Neuronal stem cell (in vitro differentiated cells): Measurements from ENCODE around the gene JPH3.

Source experiments
- DNase-seq: peaks from one replicate; pipeline ENCODE4 v3.0.0-alpha.2; 2013; ENCODE audit warnings: low spot score
- H2AFZ ChIP-seq: one replicate; pipeline ENCODE4 v1.6.1; 2013; ENCODE audit warnings: mild to moderate bottlenecking, low read length, inconsistent platforms
- H2AK5ac ChIP-seq: 2 replicates; pipeline ENCODE4 v1.6.1; 2013; ENCODE audit warnings: low read depth, mild to moderate bottlenecking, inconsistent platforms, low read length, moderate library complexity, mixed read lengths
- H2BK120ac ChIP-seq: 2 replicates; pipeline ENCODE4 v1.6.1; 2013; ENCODE audit warnings: low read depth, mild to moderate bottlenecking, inconsistent platforms, low read length, moderate library complexity, mixed read lengths
- H2BK12ac ChIP-seq: one replicate; pipeline ENCODE4 v1.6.1; 2013; ENCODE audit warnings: low read length, inconsistent platforms
- H2BK15ac ChIP-seq: 2 replicates; pipeline ENCODE4 v1.6.1; 2013; ENCODE audit warnings: mild to moderate bottlenecking, low read length, inconsistent platforms, mixed read lengths
- H2BK5ac ChIP-seq: one replicate; pipeline ENCODE4 v1.6.1; 2013; ENCODE audit warnings: inconsistent platforms, mild to moderate bottlenecking, low read length, moderate library complexity
- H3K14ac ChIP-seq: one replicate; pipeline ENCODE4 v1.6.1; 2013; ENCODE audit warnings: low read length, inconsistent platforms
- H3K18ac ChIP-seq: 2 replicates; pipeline ENCODE4 v1.6.1; 2013; ENCODE audit warnings: low read length, inconsistent platforms
- H3K23ac ChIP-seq: 2 replicates; pipeline ENCODE4 v1.6.1; 2013; ENCODE audit warnings: low read depth, mild to moderate bottlenecking, mixed read lengths, low read length, inconsistent platforms; ENCODE audit not compliant: poor library complexity
- H3K27ac ChIP-seq: replicated peaks from 3 replicates; pipeline ENCODE4 v1.5.1; 2013; ENCODE audit warnings: low read length, inconsistent platforms
- H3K27me3 ChIP-seq, 3 experiments: 2 replicates each; pipeline ENCODE4 v1.6.1; 2013; ENCODE audit warnings: low read length in 3 of 3, mild to moderate bottlenecking in 2 of 3, inconsistent platforms in 1 of 3, low read depth in 1 of 3, mixed read lengths in 1 of 3, moderate library complexity in 1 of 3; ENCODE audit not compliant: control insufficient read depth in 3 of 3, insufficient read depth in 3 of 3
- H3K36me3 ChIP-seq, 2 donors: replicated peaks in 1 of 2; 2 replicates each; pipeline ENCODE4 v1.6.1; 2013; ENCODE audit warnings: low read length in 2 of 2; ENCODE audit not compliant: control insufficient read depth in 2 of 2, insufficient read depth in 2 of 2
- H3K4ac ChIP-seq: 2 replicates; pipeline ENCODE4 v1.6.1; 2013; ENCODE audit warnings: inconsistent platforms, mild to moderate bottlenecking, low read length, moderate library complexity
- H3K4me1 ChIP-seq, 2 donors: 1 replicate in 1 of 2; 2 replicates in 1 of 2; pipeline ENCODE4 v1.6.1; 2013; ENCODE audit warnings: low read length in 2 of 2, low read depth in 1 of 2; ENCODE audit not compliant: control insufficient read depth in 2 of 2, insufficient read depth in 1 of 2
- H3K4me2 ChIP-seq: one replicate; pipeline ENCODE4 v1.6.1; 2013; ENCODE audit warnings: mild to moderate bottlenecking, low read length, inconsistent platforms; ENCODE audit not compliant: insufficient read depth, poor library complexity, severe bottlenecking
- H3K4me3 ChIP-seq, 2 donors: 2 replicates each; pipeline ENCODE4 v1.5.1; 2013; ENCODE audit warnings: low read length in 2 of 2, mild to moderate bottlenecking in 2 of 2, inconsistent platforms in 1 of 2, moderate library complexity in 1 of 2
- H3K79me1 ChIP-seq: one replicate; pipeline ENCODE4 v1.6.1; 2013; ENCODE audit warnings: low read depth, mild to moderate bottlenecking, inconsistent platforms, low read length, moderate library complexity
- H3K9ac ChIP-seq: one replicate; pipeline ENCODE4 v1.6.1; 2013; ENCODE audit warnings: mild to moderate bottlenecking, low read depth, low read length, inconsistent platforms; ENCODE audit not compliant: poor library complexity
- H3K9me3 ChIP-seq, 2 donors: replicated peaks in 1 of 2; 2 replicates each; pipeline versions ENCODE3 to v1.6.1; 2013; ENCODE audit warnings: low read length in 2 of 2, mild to moderate bottlenecking in 2 of 2, inconsistent platforms in 1 of 2, low read depth in 1 of 2, mixed read lengths in 1 of 2, moderate library complexity in 1 of 2; ENCODE audit not compliant: control insufficient read depth in 2 of 2, insufficient read depth in 1 of 2
- H4K8ac ChIP-seq: one replicate; pipeline ENCODE4 v1.6.1; 2013; ENCODE audit warnings: low read depth, mild to moderate bottlenecking, inconsistent platforms, low read length, moderate library complexity
- H4K91ac ChIP-seq: one replicate; pipeline ENCODE4 v1.6.1; 2013; ENCODE audit warnings: low read length, low read depth, mild to moderate bottlenecking, inconsistent platforms; ENCODE audit not compliant: poor library complexity
- WGBS, 2 donors: extraction: QIAGEN DNeasy Blood & Tissue Kit; methylation state at CpG; one replicate each; pipeline ENCODE4 v1.1.7; 2013; ENCODE audit warnings: missing lambda C conversion rate in 2 of 2, mixed read lengths in 1 of 2; ENCODE audit not compliant: insufficient read length in 2 of 2, insufficient replicate concordance in 1 of 2; ENCODE audit errors: extremely low coverage in 2 of 2; 5-methylcytosine and 5-hydroxymethylcytosine counted together

The JPH3 gene

DNA sequence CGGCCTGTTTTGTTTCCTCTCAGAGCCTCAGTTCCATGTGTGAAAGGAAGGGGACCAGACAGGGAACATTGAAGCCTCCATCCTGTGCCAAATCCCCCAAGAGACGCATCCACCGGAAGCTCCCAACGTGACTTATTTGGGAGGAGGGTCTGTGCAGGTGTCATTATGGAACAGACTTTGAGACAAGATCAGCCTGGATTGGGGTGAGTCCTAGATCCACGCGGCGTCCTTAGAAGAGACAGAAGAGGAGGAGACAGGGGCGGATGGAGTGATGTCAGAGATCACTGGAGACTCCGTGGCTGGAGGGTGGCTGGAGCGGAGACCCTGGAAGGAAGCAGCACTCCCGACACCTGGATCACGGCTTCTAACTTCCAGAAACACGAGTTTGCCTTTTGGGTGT lies 83.5 kb downstream of the JPH3 start:
- Histone ChIP-seq H3K14ac (no peak overlapping the region), H4K91ac (no peak overlapping the region), H3K4me1 (no peaks in the 10 kb centered on the region), H3K9ac (no peak overlapping the region), H2BK12ac (no peak overlapping the region), H3K9me3 (no peaks in the 10 kb centered on the region), H4K8ac (no peak overlapping the region), H3K23ac (no peak overlapping the region), H2BK120ac (no peak overlapping the region), H3K4ac (no peak overlapping the region), H3K4me2 (no peak overlapping the region), H3K18ac (no peak overlapping the region), H2BK5ac (no peak overlapping the region), H2AFZ (no peak overlapping the region), H3K4me3 (no peak overlapping the region), H3K27ac (no peak overlapping the region), H3K79me1 (peaks cover 2% of the 10 kb centered on the region), H2BK15ac (no peak overlapping the region), H2AK5ac (no peak overlapping the region), H3K36me3 (peaks cover 0 to 6% of the 10 kb centered on the region in 2 donors), H3K27me3 (no peaks in the 10 kb centered on the region)
- DNase-seq, result no peak
- no CpG with 5 or more reads among the region's 13 CpGs for whole genome bisulfite sequencing, 2 donors

DNA sequence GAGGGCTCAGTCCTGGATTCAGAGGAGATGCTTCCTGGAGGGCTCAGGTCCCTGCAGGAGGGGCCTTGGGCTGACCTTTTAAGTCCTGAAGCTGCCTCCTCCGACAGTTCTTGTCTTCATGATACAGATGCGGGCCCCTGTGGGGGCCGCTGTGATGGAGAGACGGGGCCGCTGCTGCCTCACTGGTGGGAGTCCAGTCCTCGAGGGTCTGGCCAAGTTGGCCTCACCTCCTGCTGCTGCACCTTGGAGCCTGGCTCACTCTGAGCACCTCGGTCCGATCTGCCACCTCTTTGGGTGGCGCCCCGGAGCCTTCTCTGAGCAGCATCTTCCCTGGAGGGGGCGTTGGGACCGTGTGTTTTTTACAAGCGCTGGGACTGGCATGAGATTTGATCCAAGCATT lies 84.4 kb downstream of the JPH3 start:
- Histone ChIP-seq H3K9me3 (no peaks in the 10 kb centered on the region), H3K23ac (no peak overlapping the region), H2AK5ac (no peak overlapping the region), H3K36me3 (peaks cover 0 to 6% of the 10 kb centered on the region in 2 donors), H3K27me3 (no peaks in the 10 kb centered on the region), H2BK5ac (no peak overlapping the region), H3K4me3 (no peak overlapping the region), H2AFZ (no peak overlapping the region), H2BK120ac (no peak overlapping the region), H2BK15ac (no peak overlapping the region), H4K8ac (peak overlapping the region; percentile 43), H3K18ac (peak overlapping the region; percentile 17), H3K14ac (no peak overlapping the region), H3K9ac (no peak overlapping the region), H3K4me2 (no peak overlapping the region), H3K27ac (no peak overlapping the region), H4K91ac (no peak overlapping the region), H3K79me1 (peaks cover 2% of the 10 kb centered on the region), H3K4ac (no peak overlapping the region), H2BK12ac (no peak overlapping the region), H3K4me1 (no peaks in the 10 kb centered on the region)
- WGBS, 2 donors, result no CpG with 5 or more reads among the region's 13 CpGs
- DNase-seq, result no peak

DNA sequence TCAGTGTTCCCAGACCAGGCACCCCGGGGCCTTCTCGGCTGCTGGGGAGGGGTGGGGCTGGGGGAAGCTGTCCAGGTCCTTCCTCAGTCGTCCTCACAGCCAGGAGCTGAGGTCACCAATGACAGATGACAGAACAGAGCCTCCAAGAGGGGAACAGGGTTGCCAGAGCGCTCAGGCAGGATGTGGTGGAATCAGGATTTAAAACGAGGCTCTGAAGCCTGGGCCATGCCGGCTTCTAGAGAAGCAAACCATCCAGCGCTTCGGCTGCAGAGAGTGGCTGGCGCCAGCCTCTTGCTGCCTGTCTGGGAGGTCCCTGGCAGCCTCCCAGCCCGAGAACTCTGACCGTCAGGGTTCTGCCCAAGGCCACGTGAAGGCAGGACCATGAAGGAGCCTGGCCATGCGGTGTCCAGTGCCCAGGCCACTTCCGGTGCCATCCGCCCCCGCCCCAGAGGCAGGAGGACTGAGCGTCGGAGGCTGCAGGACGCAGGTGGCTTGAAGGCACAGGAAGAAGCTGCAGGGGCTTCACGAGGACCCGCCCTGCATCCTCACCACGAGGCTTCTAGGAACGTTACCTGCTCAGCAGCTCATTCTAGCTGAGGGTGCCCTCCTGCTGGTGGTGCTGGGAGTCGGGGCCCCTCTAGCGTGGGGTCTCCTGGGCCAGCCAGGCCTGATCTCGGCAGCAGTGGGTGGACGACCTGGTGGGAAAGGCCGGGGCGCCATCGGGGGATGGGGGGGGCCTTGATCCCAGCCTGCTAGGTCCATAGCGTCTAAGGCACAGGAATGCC lies 85.0 kb downstream of the JPH3 start:
- no peak overlapping the region for H3K4me2 ChIP-seq
- H4K91ac ChIP-seq, result no peak overlapping the region
- no CpG with 5 or more reads among the region's 31 CpGs for WGBS, 2 donors
- peak overlapping the region; percentile 37 for H2AK5ac ChIP-seq
- no peak overlapping the region for H4K8ac ChIP-seq
- H3K4ac ChIP-seq, result no peak overlapping the region
- H3K27ac ChIP-seq, result no peak overlapping the region
- no peaks in the 10 kb centered on the region for H3K27me3 ChIP-seq
- no peaks in the 10 kb centered on the region for H3K4me1 ChIP-seq
- peaks cover 0 to 6% of the 10 kb centered on the region in 2 donors for H3K36me3 ChIP-seq
- H2BK12ac ChIP-seq, result no peak overlapping the region
- no peak overlapping the region for H2BK5ac ChIP-seq
- no peak overlapping the region for H2AFZ ChIP-seq
- peak overlapping the region; percentile 21 for H3K9ac ChIP-seq
- H3K14ac ChIP-seq, result no peak overlapping the region
- H3K9me3 ChIP-seq, result no peaks in the 10 kb centered on the region
- DNase-seq, result no peak
- H3K18ac ChIP-seq, result no peak overlapping the region
- H2BK15ac ChIP-seq, result no peak overlapping the region
- no peak overlapping the region for H2BK120ac ChIP-seq
- H3K4me3 ChIP-seq, result no peak overlapping the region
- H3K23ac ChIP-seq, result peak overlapping the region; percentile 80
- peaks cover 2% of the 10 kb centered on the region for H3K79me1 ChIP-seq

DNA sequence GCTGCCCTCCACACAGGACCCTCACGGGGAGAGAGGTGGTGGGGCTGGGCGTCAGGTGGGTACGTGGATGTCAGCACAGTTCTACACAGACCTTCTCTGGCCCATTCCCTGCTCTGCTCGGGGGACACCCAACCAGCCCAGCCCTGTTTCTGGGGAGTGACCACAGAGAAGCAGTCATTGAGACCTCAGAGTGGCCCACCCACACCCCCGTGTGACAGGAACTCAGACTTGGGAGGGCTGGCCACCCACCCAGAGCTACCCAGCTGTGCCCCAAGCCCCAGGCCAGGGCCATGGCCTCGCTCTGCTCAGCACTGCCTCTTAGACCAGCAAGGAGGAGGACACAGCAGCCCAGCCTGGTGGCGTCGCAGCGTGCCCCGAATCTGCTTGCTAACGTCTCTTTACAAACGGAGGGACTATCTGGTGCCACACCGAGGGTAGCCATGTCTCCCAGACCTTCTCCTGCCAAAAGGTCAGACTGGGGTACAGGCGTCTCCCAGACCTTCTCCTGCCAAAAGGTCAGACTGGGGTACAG lies 85.8 kb downstream of the JPH3 start:
- no peak for DNase-seq
- peaks cover 0 to 6% of the 10 kb centered on the region in 2 donors for H3K36me3 ChIP-seq
- no peaks in the 10 kb centered on the region for H3K4me1 ChIP-seq
- no peak overlapping the region for H3K4ac ChIP-seq
- H4K8ac ChIP-seq, result no peak overlapping the region
- no peak overlapping the region for H3K4me2 ChIP-seq
- no peak overlapping the region for H3K4me3 ChIP-seq
- no peak overlapping the region for H3K9ac ChIP-seq
- no peak overlapping the region for H3K18ac ChIP-seq
- H3K14ac ChIP-seq, result no peak overlapping the region
- WGBS, 2 donors, result no CpG with 5 or more reads among the region's 14 CpGs
- H3K9me3 ChIP-seq, result no peaks in the 10 kb centered on the region
- H3K79me1 ChIP-seq, result no peaks in the 10 kb centered on the region
- H2AK5ac ChIP-seq, result no peak overlapping the region
- H3K27ac ChIP-seq, result no peak overlapping the region
- H3K23ac ChIP-seq, result peak overlapping the region; percentile 2
- H2BK12ac ChIP-seq, result no peak overlapping the region
- no peak overlapping the region for H2BK5ac ChIP-seq
- no peak overlapping the region for H2BK15ac ChIP-seq
- H2AFZ ChIP-seq, result no peak overlapping the region
- no peaks in the 10 kb centered on the region for H3K27me3 ChIP-seq
- H4K91ac ChIP-seq, result no peak overlapping the region
- no peak overlapping the region for H2BK120ac ChIP-seq
